GM03348 (cell line): ENCODE results near the gene TIMM17A.
A peak's percentile ranks its signal among the peaks of the same experiment; 100 is the strongest.

Source experiments
- DNase-seq: peaks from one replicate; pipeline ENCODE4 v3.0.0; 2012; ENCODE audit warnings: low spot score

Gene TIMM17A

GRCh38 chr1:201983380-201983805 lies 28.1 kb downstream of the TIMM17A start:
- DNase-seq, result no peak

- no peak for DNase-seq
Observed at GRCh38 chr1:201984446-201984845, 29.1 kb downstream of the TIMM17A start.

DNA sequence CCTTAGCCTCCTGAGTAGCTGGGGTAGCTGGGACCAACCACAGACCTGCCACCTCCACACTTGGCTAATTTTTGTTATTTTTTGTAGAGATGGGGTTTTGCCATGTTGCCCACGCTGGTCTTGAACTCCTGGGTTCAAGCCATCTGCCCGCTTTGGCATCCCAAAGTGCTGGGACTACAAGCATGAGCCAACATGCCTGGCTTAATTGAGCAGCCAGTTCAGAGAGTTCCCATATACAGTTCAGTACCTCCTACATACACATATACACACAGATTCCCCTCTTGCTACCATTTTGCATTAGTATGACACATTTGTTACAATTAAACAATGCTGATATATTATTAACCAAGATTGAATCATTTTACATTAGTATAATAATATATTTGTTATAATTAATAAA lies 30.1 kb downstream of the TIMM17A start:
- no peak for DNase-seq

DNA sequence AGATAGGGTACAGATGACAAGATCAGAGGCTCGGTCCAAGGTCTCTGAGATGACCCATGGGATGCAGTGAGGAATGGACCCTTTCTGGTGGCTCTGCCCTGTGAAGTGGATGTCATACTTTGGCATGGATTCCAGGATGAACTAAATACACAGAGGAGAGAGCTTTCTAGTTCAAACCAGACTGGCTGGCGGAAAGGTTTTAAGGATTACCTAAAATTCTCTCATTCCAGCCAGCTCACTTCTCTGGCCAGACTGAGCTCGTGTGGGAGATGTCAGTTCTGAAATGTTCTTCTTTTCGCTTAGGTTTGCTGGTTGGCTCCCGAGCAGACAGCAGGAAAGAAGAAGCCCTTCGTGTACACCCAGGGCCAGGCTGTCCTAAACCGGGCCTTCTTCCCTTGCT lies 33.3 kb downstream of the TIMM17A start:
- DNase-seq, result no peak

DNA sequence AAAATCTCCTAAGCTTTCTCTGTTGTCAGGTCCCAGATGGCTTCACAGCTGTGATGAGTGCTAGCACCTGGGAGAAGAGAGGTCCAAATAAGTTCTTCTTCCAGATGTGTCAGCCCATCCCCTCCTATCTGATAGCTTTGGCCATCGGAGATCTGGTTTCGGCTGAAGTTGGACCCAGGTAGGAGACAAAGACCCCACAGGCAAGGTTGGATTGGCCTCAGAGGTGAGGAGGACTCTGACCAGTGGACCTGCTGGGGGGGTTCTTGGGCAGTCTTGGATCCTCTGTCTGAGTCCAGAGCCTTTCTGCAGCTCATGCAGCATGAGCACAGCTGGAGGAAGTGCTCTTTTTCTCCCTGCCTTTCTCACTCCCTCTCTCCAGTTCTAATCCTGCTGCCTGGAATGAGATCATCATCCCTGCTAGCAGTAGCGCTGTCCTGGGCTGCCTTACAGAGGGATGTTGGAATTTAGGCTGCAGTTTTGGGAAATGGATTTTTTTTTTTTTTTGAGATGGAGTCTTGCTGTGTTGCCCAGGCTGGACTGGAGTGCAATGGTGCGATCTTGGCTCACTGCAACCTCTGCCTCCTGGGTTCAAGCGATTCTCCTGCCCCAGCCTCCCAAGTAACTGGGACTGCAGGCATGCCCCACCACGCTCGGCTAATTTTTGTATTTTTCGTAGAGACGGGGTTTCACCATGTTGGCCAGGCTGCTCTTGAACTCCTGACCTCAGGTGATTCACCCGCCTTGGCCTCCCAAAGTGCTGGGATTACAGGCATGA lies 34.2 kb downstream of the TIMM17A start:
- no peak for DNase-seq

- no peak for DNase-seq
Observed at GRCh38 chr1:201990427-201990826, 35.1 kb downstream of the TIMM17A start.

DNA sequence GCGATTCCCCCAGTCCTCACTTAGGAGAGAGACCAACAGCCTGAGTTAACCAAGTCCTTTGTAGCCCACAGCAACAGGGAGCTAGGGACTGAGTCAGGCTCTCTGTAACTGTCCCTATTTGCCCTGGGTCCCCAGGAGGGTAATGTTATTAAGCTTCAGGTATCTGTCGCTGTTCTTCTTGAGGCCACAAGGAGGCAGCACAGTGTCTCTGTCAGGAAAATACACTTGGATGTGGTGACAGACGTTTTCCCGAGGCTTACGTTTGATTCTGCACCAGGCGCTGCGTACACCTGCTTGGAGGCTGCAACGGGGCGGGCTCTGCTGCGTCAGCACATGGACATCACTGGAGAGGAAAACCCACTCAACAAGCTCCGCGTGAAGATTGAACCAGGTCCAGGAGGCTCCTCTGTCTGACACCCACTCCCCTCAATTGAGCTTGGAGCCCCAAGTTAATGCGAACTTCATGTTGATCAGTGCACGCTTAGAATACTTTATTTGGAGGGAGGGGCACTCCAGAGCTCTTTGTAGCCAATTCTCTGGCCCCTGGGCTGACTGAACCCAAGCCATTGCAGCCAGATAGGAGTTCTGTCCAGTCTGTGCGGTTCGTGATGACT lies 44.4 kb downstream of the TIMM17A start:
- DNase-seq, result peak; percentile 65

DNA sequence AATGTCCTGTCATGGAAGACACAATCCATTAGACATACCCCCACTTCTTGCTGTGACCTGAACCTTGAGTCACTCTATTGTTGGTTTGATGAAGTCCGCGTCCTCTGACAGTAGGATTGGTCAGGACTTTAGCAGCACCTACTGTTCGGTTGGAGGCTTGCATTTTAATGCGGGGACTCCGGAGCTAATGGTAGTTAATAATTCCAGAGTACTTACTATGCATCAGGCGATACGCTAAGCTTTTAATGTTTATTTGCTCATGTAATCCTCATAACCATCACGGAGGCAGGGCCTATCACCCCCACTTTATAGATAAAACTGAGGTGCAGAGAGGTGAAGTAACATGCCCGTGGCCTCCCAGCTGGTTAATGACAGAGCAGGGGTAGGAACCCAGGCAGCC lies 47.2 kb downstream of the TIMM17A start:
- no peak for DNase-seq

DNA sequence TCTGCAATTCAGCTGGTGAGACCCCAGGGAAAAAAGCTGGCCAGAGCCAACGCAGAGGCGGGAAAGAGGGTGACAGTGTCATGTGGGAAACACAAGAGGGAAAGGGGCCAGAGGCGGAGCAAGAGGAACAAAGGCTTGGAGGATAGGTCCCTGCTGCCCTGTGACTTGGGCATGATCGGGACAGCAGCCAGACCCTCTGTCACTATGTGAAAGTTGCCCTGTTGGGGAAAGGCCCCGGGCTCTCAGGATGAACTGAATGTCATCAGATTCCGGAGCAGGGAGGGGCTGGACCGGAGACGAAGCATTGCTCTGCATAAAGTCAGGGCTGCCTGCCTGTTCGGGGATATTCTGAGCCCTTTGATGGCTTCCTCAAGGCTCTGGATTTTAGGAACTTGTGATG lies 49.4 kb downstream of the TIMM17A start:
- DNase-seq, result no peak

GRCh38 chr1:202005958-202006357 lies 50.7 kb downstream of the TIMM17A start:
- DNase-seq, result peak; percentile 47

- DNase-seq, result no peak
Observed at GRCh38 chr1:202007304-202007703, 52.0 kb downstream of the TIMM17A start.

- no peak for DNase-seq
Observed at GRCh38 chr1:202007805-202008489, 52.6 kb downstream of the TIMM17A start.

DNA sequence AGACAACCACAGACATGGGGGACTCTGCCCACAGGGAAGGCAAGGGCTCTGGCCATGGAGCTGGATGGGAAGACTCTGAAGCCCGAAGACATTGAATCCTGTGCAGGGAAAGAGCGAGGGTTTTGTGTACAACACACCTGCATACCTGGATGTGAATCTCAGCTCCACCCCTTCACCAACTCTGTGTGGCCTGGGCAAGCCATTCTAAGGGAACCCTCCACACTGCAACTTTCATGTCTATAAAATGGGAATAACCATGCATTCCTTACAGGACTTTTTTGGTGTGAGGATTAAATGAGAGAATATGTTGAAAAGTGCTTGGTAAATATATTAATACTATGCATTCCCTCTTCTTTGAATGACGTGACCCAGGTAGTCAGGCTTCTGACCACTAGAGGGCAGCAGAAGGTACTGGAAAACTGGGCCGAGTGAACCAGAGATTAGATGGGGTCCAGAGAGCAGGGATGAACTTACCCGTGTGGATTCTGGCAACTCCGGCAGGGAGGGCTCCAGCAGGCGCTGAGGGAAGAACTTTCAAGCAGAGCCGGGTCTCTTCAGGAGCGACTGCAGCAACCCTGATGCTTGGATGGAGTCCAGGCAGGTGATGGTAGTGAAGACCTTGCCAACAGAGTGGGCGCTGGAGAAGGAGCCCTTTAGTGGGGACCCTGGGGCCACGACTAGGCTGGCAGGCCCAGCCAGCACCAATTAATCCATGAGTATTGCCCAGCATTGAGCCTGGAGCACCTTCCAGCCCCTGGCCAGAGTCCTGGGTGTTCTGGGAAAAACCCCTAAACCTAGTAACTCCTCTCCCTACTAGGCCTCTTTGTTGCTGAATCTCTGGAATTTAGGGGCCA lies 54.2 kb downstream of the TIMM17A start:
- peak; percentile 92 for DNase-seq

GRCh38 chr1:202010180-202011015 lies 55.1 kb downstream of the TIMM17A start, which contains the start of gene ELF3:
TSS of gene ELF3 (plus strand) at chr1:202010587. CDS start at chr1:202011137, 550 bp downstream.
- DNase-seq, result no peak

DNA sequence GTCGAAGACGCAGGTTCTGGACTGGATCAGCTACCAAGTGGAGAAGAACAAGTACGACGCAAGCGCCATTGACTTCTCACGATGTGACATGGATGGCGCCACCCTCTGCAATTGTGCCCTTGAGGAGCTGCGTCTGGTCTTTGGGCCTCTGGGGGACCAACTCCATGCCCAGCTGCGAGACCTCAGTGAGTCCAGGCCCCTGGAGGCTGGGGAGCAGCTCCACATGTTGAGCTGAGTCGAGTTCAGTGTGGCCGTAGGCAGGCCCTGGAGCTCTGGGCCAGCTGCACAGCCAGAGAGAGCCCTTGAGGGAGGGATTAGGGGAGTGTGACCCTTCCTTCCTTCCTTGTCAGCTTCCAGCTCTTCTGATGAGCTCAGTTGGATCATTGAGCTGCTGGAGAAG lies 56.7 kb downstream of the TIMM17A start:
- DNase-seq, result no peak

- no peak for DNase-seq
Observed at GRCh38 chr1:202012544-202013478, 57.5 kb downstream of the TIMM17A start.

GRCh38 chr1:202013603-202014002 lies 58.3 kb downstream of the TIMM17A start:
- no peak for DNase-seq

DNA sequence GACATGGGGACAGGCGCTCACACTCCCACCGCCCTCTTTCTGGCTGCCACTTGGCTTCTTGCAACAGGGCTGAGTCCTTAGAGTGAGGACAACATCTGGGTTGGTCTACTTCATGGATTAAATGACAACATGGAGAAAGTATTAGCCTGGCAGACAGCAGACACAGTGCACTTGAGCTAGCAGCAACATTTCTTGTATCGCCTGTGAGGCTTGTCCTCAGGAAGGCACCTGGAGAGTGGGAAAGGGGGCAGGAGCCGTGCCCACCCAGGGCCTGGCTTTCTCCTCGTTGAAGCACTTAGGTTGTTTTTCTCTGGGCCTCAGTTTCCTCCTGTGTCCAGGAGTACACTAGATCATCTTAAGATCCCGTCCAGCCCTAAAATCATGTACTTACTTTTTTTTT lies 58.8 kb downstream of the TIMM17A start:
- no peak for DNase-seq

DNA sequence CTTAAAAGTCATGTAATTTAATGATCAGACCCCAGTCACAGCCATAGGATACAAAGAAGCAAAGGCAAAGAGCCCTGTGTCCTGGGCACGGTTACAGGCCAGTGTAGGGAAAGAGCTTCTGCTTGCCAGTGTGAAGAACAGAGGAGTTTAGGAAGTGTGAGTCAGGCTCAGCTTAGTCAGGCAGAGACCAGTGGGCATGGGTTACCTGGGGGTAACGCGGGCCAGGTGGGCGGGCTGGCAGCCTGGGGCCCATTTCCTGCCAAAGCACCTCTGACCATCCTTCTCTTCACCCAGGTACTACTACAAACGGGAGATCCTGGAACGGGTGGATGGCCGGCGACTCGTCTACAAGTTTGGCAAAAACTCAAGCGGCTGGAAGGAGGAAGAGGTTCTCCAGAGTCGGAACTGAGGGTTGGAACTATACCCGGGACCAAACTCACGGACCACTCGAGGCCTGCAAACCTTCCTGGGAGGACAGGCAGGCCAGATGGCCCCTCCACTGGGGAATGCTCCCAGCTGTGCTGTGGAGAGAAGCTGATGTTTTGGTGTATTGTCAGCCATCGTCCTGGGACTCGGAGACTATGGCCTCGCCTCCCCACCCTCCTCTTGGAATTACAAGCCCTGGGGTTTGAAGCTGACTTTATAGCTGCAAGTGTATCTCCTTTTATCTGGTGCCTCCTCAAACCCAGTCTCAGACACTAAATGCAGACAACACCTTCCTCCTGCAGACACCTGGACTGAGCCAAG lies 59.8 kb downstream of the TIMM17A start:
- DNase-seq, result no peak

GRCh38 chr1:202015662-202015937 lies 60.3 kb downstream of the TIMM17A start:
- no peak for DNase-seq
